BJ (cell line): Measurements from ENCODE around the gene ROPN1. TPM values are rescaled to one million over a fixed set of nuclear protein-coding genes. Genes with fewer than 3 reads are reported as not detected.
"Not testable (repeated sequence)": the region's sequence is repeated elsewhere in the genome, so short reads cannot be mapped to it uniquely, and the experiment has no call there.

Experiments
- CTCF ChIA-PET: fragments of 350-600 bp; formaldehyde crosslinking; extraction: SDS; loops from one replicate; lab custom pipeline; 2021; ENCODE audit warnings: antibody characterized with exemption, inconsistent platforms; lab: Yijun Ruan, JAX
- POLR2A ChIA-PET: fragments of 300-600 bp; sonication (Branson Sonifier 250); formaldehyde crosslinking; extraction: SDS; loops from one replicate; lab custom pipeline; 2021; ENCODE audit warnings: antibody characterized with exemption; lab: Charles Lee
- DNase-seq: peaks from one replicate; pipeline ENCODE4 v3.0.0-alpha.2; 2011; ENCODE audit warnings: low read depth
- H3K27me3 ChIP-seq: 2 replicates; pipeline ENCODE4 v1.6.0; 2011; ENCODE audit warnings: low read length; ENCODE audit not compliant: control insufficient read depth, insufficient read depth
- H3K36me3 ChIP-seq: 2 replicates; pipeline ENCODE4 v1.5.1; 2011; ENCODE audit warnings: low read length; ENCODE audit not compliant: control insufficient read depth, insufficient read depth
- H3K4me3 ChIP-seq: 2 replicates; pipeline ENCODE4 v1.5.1; 2011; ENCODE audit warnings: low read depth, mild to moderate bottlenecking, control low read depth, low read length
- CTCF ChIP-seq: IDR thresholded peaks from 2 replicates; pipeline ENCODE4 v1.5.1; 2011; ENCODE audit warnings: low read depth, mild to moderate bottlenecking, control low read depth, inconsistent platforms, low read length, moderate library complexity; ENCODE audit not compliant: insufficient read depth
- polyA plus RNA-seq: library from polyadenylated mRNA; depleted of rRNA; stranded (reverse); fragments of >200 nt; gene quantifications from 2 replicates; pipeline ENCODE4 v1.2.3, GENCODE V29; 2011

ROPN1 gene
- polyA plus RNA-seq, 1 experiment: not detected

- TF ChIP-seq CTCF: no peak
- H3K36me3 ChIP-seq: no peaks in the 10 kb centered on the region
- POLR2A ChIA-PET: no interaction called here
- H3K27me3 ChIP-seq: no peaks in the 10 kb centered on the region; the same call in 1 of the 2 replicates
- H3K4me3 ChIP-seq: no peak overlapping the region
- CTCF ChIA-PET: no interaction called here
- DNase-seq: no peak
Measured at GRCh38 chr3:123971406-123971805, 20.5 kb downstream of the ROPN1 start.

GRCh38 chr3:123967260-123967659 lies 24.7 kb downstream of the ROPN1 start:
- H3K4me3 ChIP-seq, DNase-seq, H3K36me3 ChIP-seq, H3K27me3 ChIP-seq, CTCF ChIA-PET, POLR2A ChIA-PET: not testable (repeated sequence)

- CTCF ChIA-PET, H3K4me3 ChIP-seq, POLR2A ChIA-PET, H3K36me3 ChIP-seq, H3K27me3 ChIP-seq, DNase-seq: not testable (repeated sequence)
Measured at GRCh38 chr3:123966799-123967198, 25.1 kb downstream of the ROPN1 start.

- POLR2A ChIA-PET, H3K36me3 ChIP-seq, H3K27me3 ChIP-seq, DNase-seq, CTCF ChIA-PET, H3K4me3 ChIP-seq: not testable (repeated sequence)
Measured at GRCh38 chr3:123964793-123965192, 27.1 kb downstream of the ROPN1 start.

GRCh38 chr3:123961508-123961856 lies 30.4 kb downstream of the ROPN1 start:
- H3K36me3 ChIP-seq: no peaks in the 10 kb centered on the region
- no peak for TF ChIP-seq CTCF
- ChIA-PET POLR2A (no interaction called here), CTCF (interaction anchor here (0.9 to 1.8 kb wide), 4 partner anchors 9 to 55 kb away, joined by 3 to 4 read pairs (median 4); no protein-coding TSS in a partner anchor)
- DNase-seq: no peak
- peak overlapping the region; percentile 79 for H3K4me3 ChIP-seq
- no peaks in the 10 kb centered on the region for H3K27me3 ChIP-seq

GRCh38 chr3:123960781-123961507 lies 31.0 kb downstream of the ROPN1 start, which contains the start of gene CCDC14:
TSS of gene CCDC14 (minus strand) at chr3:123961229. CDS start at chr3:123961173, 56 bp downstream.
- CTCF ChIA-PET: interaction anchor here (0.9 to 1.8 kb wide), 5 partner anchors 13 to 56 kb away, joined by 3 to 4 read pairs (median 3); no protein-coding TSS in a partner anchor
- H3K4me3 ChIP-seq: peak within 1 kb of the TSS; percentile 79
- no peak for TF ChIP-seq CTCF
- DNase-seq: peak; percentile 80
- POLR2A ChIA-PET: interaction anchor here (0.6 kb wide), 2 partner anchors 124 to 394 kb away, joined by 3 to 4 read pairs; no protein-coding TSS in a partner anchor
- H3K36me3 ChIP-seq: no peaks in the 10 kb centered on the region
- H3K27me3 ChIP-seq: no peaks in the 10 kb centered on the region
